Stomach (tissue), 4 donors: ENCODE results near the gene ASMT.
"Not testable (repeated sequence)": the region's sequence is repeated elsewhere in the genome, so short reads cannot be mapped to it uniquely, and the experiment has no call there.

Experiments used
- EP300 ChIP-seq: sonication (generic); formaldehyde crosslinking; IDR thresholded peaks from one replicate; pipeline ENCODE4 v1.6.1; 2017; ENCODE audit warnings: antibody characterized with exemption
- POLR2A ChIP-seq, 4 donors: fragments of 450-650 bp; IDR thresholded peaks; one replicate each; pipeline ENCODE4 v1.6.1; 2016; ENCODE audit warnings: antibody characterized with exemption in 4 of 4, control low read depth in 2 of 4, mild to moderate bottlenecking in 1 of 4, moderate library complexity in 1 of 4
- POLR2AphosphoS5 ChIP-seq, 3 donors: sonication (generic); formaldehyde crosslinking; IDR thresholded peaks; one replicate each; pipeline ENCODE4 v1.6.1; 2016; ENCODE audit warnings: antibody characterized with exemption in 3 of 3
- TF ChIP-seq, protein P1 (sequence below), 7 experiments: fragments of 450-650 bp in 4 of 7; fragments of 200-600 bp in 3 of 7; sonication (generic) in 3 of 7; IDR thresholded peaks; one replicate each; pipeline ENCODE4 v1.5.1; 2016 to 2019; ENCODE audit warnings: antibody characterized with exemption in 7 of 7, control low read depth in 2 of 7, mild to moderate bottlenecking in 1 of 7

DNA sequence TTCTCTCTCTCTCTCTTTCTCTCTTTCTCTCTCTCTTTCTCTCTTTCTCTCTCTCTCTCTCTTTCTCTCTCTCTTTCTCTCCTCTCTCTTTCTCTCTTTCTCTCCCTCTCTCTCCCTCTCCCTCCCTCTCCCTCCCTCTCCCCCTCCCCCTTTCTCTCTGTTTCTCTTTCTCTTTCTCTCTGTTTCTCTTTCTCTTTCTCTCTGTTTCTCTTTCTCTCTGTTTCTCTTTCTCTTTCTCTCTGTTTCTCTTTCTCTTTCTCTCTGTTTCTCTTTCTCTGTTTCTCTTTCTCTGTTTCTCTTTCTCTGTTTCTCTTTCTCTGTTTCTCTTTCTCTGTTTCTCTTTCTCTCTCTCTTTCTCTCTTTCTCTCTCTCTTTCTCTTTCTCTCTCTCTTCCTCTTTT lies 67.0 kb downstream of the ASMT start:
- TF ChIP-seq EP300; POLR2A (IDR thresholded peaks at IDR 0.05); POLR2AphosphoS5 (IDR thresholded peaks at IDR 0.05): not testable (repeated sequence)
- TF ChIP-seq, protein P1, sequence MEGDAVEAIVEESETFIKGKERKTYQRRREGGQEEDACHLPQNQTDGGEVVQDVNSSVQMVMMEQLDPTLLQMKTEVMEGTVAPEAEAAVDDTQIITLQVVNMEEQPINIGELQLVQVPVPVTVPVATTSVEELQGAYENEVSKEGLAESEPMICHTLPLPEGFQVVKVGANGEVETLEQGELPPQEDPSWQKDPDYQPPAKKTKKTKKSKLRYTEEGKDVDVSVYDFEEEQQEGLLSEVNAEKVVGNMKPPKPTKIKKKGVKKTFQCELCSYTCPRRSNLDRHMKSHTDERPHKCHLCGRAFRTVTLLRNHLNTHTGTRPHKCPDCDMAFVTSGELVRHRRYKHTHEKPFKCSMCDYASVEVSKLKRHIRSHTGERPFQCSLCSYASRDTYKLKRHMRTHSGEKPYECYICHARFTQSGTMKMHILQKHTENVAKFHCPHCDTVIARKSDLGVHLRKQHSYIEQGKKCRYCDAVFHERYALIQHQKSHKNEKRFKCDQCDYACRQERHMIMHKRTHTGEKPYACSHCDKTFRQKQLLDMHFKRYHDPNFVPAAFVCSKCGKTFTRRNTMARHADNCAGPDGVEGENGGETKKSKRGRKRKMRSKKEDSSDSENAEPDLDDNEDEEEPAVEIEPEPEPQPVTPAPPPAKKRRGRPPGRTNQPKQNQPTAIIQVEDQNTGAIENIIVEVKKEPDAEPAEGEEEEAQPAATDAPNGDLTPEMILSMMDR (IDR thresholded peaks at IDR 0.05) = not testable (repeated sequence)
